BJ (cell line): ENCODE measurements around the gene UBAC1. TPM values are rescaled to one million over a fixed set of nuclear protein-coding genes. Genes with fewer than 3 reads are reported as not detected.

Experiments used
- CTCF ChIA-PET: fragments of 350-600 bp; formaldehyde crosslinking; extraction: SDS; loops from one replicate; lab custom pipeline; 2021; ENCODE audit warnings: antibody characterized with exemption, inconsistent platforms; lab: Yijun Ruan, JAX
- POLR2A ChIA-PET: fragments of 300-600 bp; sonication (Branson Sonifier 250); formaldehyde crosslinking; extraction: SDS; loops from one replicate; lab custom pipeline; 2021; ENCODE audit warnings: antibody characterized with exemption; lab: Charles Lee
- DNase-seq: peaks from one replicate; pipeline ENCODE4 v3.0.0-alpha.2; 2011; ENCODE audit warnings: low read depth
- H3K27me3 ChIP-seq: 2 replicates; pipeline ENCODE4 v1.6.0; 2011; ENCODE audit warnings: low read length; ENCODE audit not compliant: control insufficient read depth, insufficient read depth
- H3K36me3 ChIP-seq: 2 replicates; pipeline ENCODE4 v1.5.1; 2011; ENCODE audit warnings: low read length; ENCODE audit not compliant: control insufficient read depth, insufficient read depth
- H3K4me3 ChIP-seq: 2 replicates; pipeline ENCODE4 v1.5.1; 2011; ENCODE audit warnings: low read depth, mild to moderate bottlenecking, control low read depth, low read length
- polyA plus RNA-seq: library from polyadenylated mRNA; depleted of rRNA; stranded (reverse); fragments of >200 nt; gene quantifications from 2 replicates; pipeline ENCODE4 v1.2.3, GENCODE V29; 2011
- TF ChIP-seq, protein P1 (sequence below): IDR thresholded peaks from 2 replicates; pipeline ENCODE4 v1.5.1; 2011; ENCODE audit warnings: low read depth, mild to moderate bottlenecking, control low read depth, inconsistent platforms, low read length, moderate library complexity; ENCODE audit not compliant: insufficient read depth

UBAC1 gene
- polyA plus RNA-seq, 1 experiment = 50.2 TPM

- POLR2A ChIA-PET = no interaction called here
- Histone ChIP-seq H3K4me3 (no peak overlapping the region), H3K27me3 (no peaks in the 10 kb centered on the region), H3K36me3 (no peaks in the 10 kb centered on the region)
- DNase-seq = no peak
- CTCF ChIA-PET = interaction anchor here (2.4 kb wide), 1 partner anchor 129 kb away, joined by 7 read pairs; no protein-coding TSS in a partner anchor
- TF ChIP-seq, protein P1, sequence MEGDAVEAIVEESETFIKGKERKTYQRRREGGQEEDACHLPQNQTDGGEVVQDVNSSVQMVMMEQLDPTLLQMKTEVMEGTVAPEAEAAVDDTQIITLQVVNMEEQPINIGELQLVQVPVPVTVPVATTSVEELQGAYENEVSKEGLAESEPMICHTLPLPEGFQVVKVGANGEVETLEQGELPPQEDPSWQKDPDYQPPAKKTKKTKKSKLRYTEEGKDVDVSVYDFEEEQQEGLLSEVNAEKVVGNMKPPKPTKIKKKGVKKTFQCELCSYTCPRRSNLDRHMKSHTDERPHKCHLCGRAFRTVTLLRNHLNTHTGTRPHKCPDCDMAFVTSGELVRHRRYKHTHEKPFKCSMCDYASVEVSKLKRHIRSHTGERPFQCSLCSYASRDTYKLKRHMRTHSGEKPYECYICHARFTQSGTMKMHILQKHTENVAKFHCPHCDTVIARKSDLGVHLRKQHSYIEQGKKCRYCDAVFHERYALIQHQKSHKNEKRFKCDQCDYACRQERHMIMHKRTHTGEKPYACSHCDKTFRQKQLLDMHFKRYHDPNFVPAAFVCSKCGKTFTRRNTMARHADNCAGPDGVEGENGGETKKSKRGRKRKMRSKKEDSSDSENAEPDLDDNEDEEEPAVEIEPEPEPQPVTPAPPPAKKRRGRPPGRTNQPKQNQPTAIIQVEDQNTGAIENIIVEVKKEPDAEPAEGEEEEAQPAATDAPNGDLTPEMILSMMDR = no peak
Measured at GRCh38 chr9:135993765-135994500, 32.8 kb upstream of the UBAC1 start.

DNA sequence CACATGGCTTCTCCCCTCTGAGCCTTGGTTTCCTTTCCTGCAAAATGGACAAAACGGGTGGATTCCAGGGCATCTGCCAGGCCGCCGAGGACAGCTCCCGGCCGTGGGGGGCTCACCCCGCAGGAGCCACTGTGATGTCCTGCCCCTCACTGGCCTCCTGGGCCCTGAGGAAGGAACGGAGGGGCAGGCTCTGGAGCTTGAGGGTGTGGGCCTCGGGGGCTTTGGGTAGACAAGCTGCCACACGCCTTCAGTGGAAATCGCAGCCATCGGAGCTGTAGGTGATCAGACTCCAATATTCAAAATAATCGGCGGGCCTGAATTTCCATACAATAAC lies 32.2 kb upstream of the UBAC1 start:
- peaks cover 1% of the 10 kb centered on the region; the same call in 1 of the 2 replicates for H3K27me3 ChIP-seq
- no peak overlapping the region for H3K4me3 ChIP-seq
- TF ChIP-seq, protein P1 = no peak
- H3K36me3 ChIP-seq = no peaks in the 10 kb centered on the region
- CTCF ChIA-PET = interaction anchor here (1.1 to 2.4 kb wide), 2 partner anchors 100 to 129 kb away, joined by 3 to 7 read pairs; no protein-coding TSS in a partner anchor
- POLR2A ChIA-PET = no interaction called here
- DNase-seq = no peak

GRCh38 chr9:135992486-135993408 lies 31.6 kb upstream of the UBAC1 start:
- ChIA-PET POLR2A (no interaction called here), CTCF (interaction anchor here (1.0 to 4.5 kb wide), 5 partner anchors 9 to 130 kb away, joined by 3 to 17 read pairs (median 3); no protein-coding TSS in a partner anchor)
- Histone ChIP-seq H3K27me3 (peaks cover 3% of the 10 kb centered on the region; the same call in 1 of the 2 replicates), H3K36me3 (no peaks in the 10 kb centered on the region), H3K4me3 (peak overlapping the region; percentile 18)
- TF ChIP-seq, protein P1 = 0 out of 2 replicates have a peak, but pooled peaks have one; percentile 9
- peak; percentile 19 for DNase-seq

DNA sequence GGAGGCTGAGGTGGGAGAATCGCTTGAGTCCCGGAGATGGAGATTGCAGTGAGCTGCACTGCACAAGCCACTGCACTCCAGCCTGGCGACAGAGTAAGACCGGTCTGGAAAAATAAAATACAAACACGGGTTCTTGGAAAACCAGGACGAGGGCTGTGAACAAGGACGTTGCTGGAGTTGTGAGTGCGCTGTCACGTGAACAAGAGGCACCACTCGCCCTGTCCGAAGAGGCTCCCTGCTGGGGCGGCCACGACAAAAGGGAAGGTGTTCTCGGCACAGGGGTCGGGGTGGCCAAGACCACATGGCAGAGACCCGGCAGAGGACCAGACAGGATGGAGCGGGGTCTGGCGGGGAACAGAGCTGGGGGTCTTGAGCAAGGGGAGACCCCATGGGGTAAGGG lies 30.6 kb upstream of the UBAC1 start:
- CTCF ChIA-PET = interaction anchor here (0.7 to 4.5 kb wide), 4 partner anchors 22 to 103 kb away, joined by 3 to 17 read pairs (median 3); no protein-coding TSS in a partner anchor
- TF ChIP-seq, protein P1 = no peak
- Histone ChIP-seq H3K4me3 (no peak overlapping the region), H3K27me3 (peaks cover 3% of the 10 kb centered on the region; the same call in 1 of the 2 replicates), H3K36me3 (no peaks in the 10 kb centered on the region)
- no peak for DNase-seq
- POLR2A ChIA-PET = no interaction called here
